HG03196 (cell line): ENCODE measurements around the gene SELENOW.
"Not testable (repeated sequence)": the region's sequence is repeated elsewhere in the genome, so short reads cannot be mapped to it uniquely, and the experiment has no call there.

ENCODE experiments used
- ATAC-seq: cut with Tn5 transposase; IDR thresholded peaks from one replicate; pipeline ENCODE4 v1.9.1; 2021; ENCODE audit not compliant: unreplicated experiment

The SELENOW gene

DNA sequence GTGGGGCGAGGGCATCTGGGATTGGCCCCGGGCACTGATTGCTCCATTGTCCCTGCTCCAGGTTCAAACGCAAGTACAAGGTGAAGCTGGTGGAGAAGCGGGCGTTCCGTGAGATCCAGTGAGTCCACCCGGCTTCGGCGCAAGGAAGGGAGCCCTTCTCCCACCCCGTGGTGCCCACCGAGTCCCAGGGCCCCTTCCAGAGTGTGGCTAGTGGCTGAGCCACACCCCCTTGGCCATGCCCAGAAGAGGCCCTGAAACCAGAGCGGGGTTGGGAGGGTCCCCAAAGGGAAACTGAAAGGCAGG lies 21.9 kb upstream of the SELENOW start:
- no peak for ATAC-seq

DNA sequence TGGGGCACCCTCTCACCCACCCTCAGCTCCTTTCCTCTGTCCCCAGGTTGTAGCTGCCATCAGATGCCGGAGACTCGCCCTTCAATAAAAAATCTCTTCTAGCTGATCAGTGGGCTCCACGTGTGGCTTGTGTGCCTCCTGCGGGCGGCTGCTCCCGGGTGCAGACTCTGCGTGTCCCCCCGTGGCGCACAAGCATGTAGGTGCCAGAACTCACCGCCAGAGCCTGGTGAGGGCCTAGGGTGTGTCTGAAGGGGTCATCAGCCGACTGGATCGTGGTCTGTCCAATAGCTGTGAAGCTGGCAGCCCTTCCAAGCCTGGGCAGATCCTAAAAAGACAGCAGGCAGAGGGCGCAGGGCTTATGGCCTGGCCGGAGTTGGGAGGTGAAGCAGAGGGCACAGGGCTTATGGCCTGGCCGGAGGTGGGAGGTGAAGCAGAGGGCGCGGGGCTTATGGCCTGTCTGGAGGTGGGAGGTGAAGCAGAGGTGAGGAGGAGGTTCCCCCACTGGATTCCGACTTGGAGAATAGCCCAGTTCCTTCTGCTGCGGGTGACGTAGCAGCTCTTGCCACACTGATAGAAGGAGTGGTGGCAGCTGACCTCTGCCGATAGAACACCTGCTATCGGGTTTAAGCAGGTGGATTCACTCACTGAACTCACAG lies 21.4 kb upstream of the SELENOW start:
- no peak for ATAC-seq

DNA sequence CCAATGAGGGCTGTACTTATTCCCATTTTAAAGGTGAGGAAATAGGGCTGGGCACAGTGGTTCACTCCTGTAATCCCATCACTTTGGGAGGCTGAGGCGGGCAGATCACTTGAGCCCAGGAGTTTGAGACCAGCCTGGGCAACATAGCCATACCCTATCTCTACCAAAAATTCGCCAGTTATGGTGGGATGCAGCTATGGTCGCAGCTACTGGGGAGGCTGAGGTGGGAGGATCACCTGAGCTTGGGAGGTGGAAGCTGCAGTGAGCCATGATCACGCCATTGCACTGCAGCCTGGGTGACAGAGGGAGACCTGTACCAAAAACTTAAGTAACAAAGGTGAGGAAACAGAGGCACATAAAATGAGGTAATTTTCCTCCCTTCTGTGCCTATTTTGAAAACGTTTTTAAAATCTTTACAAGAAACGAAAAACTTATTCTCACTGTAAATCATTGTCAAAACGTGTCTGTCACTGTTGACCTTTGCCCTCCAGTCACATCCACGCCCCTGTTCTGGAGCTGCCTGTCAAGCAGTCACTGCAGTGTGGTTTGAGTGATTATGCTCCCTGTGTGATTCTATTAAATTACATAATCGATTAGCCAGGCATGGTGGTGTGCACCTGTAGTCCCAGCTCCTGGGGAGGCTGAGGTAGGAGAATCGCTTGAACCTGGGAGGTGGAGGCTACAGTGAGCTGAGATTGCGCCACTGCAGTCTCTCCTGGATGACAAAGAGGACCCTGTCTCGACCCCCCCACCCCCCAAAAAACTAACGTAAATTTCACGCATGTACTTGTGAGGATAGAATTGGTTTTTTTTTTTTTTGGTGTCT lies 20.7 kb upstream of the SELENOW start:
- ATAC-seq: no peak

DNA sequence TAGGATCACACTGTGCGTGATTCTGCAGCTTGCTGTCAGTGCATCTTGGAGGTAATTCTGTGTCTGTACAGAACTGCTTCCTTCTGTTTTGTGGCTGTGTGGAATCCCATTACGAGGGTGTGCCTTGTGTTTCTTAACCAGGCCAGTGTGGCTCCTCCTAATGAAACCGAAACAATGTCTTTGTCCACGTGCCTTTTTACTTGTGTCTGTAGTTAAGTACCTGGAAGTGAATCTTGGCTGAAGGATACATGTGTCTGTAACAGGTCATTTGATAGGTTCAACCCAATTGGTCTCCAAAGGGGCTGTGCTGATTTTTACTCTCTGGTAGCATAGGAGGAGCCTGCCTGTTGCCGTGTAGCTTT lies 20.1 kb upstream of the SELENOW start:
- no peak for ATAC-seq

DNA sequence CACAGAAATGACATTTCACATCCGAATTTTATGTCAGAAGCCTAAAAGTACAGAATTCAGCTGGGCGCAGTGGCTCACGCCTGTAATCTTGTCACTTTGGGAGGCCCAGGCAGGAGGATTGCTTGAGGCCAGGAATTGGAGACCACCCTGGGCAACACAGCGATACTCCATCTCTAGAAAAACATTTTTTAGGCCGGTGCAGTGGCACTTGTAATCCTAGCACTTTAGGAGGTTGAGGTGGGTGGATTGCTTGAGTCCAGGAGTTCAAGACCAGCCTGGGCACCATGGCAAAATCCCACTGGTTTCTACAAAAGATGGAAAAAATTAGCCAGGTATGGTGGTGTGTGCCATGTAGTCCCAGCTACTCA lies 17.9 kb upstream of the SELENOW start:
- ATAC-seq: no peak

DNA sequence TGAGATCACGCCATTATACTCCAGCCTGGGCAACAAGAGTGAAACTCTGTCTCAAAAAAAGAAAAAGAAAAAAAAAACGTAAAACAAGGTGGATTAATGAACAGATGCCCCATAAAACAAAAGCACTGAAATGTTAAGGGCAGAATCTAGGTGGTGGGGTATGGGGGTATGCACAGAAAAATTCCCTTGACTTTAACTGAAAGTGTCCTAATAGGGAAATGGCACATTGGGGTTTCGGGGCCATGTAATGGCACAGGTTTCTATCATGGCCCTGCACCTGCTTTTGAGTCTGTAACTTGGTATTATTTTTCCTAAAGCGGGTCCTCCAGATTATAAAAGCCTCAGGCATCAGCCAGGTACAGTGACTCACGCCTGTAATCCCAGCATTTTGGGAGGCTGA lies 16.9 kb upstream of the SELENOW start:
- no peak for ATAC-seq

DNA sequence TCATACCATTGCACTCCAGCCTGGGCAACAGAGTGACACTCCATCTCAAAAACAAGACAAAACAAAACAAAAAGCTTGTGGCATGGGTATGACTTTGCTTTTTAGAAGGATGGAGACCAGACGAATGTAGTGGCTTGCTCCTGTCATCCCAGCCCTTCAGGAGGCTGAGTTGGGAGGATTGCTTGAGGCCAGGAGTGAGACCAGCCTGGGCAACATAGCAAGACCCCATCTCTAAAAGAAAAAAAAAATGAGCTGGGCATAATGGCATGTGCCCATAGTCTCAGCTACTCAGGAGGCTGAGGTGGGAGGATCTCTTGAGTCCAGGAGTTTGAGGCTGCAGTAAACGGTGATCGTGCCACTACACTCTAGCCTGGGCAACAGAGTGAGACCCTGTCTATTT lies 16.4 kb upstream of the SELENOW start:
- ATAC-seq: no peak

DNA sequence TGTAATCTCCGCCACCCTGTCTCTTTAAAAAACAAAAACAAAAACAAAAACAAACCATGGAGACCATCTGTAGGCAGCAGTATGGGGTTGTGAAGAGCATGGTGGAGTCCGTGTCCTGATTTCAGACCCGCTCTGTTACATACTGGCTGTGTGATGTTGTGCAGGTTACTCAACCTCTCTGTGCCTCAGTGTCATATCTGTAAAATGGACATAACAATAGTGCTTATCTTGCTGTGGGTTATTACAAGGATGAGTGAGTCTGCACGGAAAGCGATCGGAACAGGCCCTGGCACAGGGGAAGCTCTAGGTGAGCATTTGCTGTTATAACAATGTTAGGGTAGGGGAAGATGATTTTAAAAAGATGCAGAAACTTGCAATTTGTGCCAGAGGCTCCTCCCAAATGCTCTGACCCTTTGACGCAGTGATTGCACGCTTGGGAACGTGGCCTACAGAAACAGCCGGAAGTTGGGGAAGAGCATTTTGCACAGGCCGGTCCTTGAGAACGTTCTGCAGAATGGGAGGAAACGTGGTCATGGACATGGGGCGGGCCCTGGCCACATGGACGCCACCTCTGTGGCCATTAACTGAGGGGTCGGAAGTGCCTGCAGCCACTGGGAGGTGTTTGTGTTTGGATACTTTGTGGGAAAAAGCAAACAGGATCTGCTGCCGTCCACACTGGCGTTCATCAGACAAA lies 15.7 kb upstream of the SELENOW start:
- ATAC-seq: no peak

DNA sequence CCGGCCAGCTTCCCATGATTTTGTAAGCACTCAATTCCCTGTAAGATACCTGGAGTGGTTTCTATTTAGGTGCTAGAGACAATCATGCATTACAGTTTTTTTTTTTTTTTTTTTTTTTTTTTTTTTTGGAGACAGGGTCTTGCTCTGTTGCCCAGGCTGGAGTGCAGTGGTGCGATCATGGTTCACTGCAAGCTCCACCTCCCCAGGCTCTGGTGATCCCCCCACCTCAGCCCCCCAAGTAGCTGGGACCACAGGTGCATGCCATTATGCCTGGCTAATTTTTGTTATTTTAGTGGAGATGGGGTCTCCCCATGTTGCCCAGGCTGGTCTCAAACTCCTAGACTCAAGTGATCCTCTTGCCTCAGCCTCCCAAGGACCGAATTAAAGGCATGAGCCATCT lies 13.8 kb upstream of the SELENOW start:
- not testable (repeated sequence) for ATAC-seq

DNA sequence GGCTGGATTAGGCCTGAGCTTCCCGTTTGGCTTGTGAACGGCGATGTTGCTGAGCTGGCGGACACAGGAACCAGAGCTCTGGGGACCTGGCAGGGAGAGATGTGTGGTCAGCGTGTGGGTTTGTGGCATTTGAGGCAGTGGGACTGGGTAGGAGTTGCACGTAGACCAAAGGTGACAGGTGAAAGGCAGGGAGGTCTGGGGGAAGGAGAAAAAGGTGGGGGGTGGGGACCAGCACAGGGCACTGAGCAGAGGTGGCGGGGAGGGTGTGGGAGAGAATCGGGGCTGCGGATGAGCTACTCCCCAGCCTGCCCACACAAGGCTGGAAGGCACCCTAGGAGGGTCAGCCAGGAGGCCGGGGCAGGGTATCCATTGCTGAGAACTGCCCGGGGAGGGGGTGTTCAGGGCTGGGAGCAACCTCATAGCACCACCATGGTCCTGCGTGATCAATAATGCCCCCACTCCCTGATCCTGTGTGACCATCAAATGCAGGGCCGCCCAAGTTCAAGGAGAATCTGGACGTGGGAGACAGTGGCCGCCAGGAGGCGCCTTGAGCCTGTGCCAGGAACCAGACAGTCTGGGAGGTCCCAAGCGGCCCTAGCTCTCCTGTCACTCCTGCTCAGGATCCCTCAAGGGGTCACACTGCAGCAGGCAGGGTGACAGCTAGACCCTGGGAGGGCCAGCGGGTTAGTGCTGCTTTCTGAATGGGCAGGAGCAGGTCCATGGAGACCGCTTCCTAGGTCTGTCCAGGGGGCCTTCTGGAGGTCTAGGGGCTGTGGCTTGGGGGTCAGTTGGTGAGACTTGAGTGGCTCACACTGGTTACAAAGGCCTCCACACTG lies 12.8 kb upstream of the SELENOW start:
- ATAC-seq: no peak

DNA sequence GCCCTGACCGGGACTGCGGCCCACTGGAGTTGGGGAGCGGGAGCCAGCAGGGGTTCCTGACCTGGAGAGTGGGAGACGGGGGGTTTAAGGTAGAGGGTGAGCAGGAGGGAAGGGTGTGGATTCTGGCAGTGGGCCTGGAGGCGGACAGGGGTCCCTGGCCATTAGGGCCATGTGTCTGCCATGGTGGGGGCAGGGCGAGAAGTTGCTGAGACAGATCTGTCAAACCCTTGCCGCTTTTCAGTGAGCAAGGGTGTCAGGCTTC lies 12.2 kb upstream of the SELENOW start:
- no peak for ATAC-seq

DNA sequence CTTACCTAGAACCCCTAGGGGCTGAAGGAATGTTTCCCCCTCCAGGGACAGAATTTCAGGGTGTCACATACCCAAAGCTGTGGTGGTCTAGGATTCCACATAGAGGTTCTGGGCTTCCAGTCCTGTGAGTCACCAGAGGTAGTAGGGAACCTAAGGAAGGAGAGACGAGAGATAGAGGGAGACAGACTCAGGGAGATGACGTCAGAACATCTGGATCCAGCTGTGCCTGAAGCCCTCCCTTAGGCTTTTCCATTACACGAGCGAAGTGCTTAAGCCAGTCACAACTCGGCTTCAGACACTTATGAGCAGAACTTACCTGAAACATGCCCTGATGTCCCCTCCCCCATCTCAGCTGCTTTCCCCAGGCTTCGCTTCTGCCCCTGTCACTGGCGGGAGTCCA lies 11.8 kb upstream of the SELENOW start:
- ATAC-seq: no peak

DNA sequence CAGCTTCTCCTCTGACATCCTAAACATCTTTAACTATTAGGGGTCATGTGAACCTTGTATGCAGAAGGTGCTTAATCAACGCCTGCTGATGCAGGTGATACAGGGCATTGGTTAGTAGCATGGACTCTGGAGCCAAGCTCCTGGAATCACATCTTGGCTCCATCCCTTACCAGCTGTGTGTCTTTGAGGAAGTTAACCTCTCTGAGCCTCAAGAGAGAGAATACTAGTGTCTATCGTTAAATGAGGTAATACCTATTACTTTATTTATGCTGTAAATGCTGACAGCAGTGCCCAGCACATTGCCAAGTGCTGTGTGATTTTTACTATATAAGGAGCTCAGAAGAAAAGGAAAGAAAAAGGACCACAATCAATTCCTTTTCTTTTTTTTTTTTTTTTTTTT lies 11.2 kb upstream of the SELENOW start:
- no peak for ATAC-seq

DNA sequence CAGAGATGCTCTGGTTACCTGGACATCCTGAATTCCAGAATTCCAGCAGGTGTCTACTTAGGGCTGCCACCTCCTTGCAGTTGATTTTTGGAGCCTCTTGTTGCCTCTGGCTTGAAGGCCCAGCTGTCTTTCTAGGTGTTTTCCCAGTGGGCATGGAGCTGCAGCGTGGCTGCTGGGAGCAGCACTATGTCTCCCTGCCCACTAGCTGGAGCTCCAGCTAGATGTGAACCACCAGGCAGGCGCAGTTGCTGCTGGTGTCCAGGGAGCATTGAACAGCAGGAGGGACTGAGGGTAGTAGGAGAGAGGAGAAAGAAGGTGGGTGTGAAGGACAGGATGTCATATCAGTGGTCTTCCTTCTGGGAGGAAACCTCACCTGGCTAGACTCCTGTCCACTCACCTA lies 9.9 kb upstream of the SELENOW start:
- no peak for ATAC-seq

DNA sequence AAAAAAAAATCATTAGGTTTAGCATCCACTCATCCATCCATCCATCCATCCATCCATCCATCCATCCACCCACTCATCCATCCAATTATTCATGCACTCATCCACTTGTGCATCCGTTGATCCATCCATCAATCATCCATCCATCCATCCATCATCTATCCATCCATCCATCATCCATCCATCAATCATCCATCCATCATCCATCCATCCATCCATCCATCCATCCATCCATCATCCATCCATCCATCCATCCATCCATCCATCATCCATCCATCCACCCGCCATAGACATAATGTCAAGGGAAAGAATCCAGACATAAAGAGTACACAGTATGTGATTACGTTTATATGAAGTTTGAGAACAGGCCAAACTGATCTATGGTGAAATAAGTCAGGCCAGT lies 9.0 kb upstream of the SELENOW start:
- ATAC-seq: no peak

DNA sequence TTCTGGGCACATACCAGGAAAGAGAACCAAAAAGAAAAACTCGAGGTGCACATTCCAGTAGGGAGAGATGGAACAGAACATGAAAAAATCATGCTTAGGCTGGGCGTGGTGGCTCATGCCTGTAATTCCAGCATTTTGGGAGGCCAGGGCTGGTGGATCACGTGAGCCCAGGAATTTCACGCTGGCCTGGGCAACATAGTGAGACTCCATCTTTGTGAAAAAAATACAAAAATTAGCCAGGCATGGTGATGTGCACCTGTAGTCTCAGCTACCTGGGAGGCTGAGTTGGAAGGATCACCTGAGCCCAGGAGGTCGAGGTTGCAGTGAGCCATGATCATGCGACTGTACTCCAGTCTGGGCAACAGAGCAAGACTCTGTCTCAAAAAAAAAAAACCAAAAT lies 7.2 kb upstream of the SELENOW start:
- not testable (repeated sequence) for ATAC-seq

DNA sequence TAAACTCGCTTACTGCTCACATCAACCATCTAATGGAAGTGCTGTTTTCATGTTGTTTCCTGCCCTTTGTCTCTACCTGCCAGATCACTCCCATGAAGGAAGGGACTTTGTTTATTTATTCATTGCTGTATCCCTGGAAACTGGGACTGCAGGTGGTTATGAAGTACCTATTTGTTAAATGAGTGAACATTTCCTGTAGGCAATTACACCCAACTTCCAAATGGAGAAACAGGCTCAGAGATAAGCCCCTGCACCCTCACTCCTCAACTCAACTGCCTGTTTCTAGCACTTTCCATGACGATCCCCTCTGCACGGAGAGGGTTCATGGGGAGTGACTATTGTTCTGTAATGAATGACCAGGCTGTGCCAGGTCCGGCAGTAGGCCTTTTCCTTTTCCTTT lies 1.9 kb upstream of the SELENOW start:
- no peak for ATAC-seq

DNA sequence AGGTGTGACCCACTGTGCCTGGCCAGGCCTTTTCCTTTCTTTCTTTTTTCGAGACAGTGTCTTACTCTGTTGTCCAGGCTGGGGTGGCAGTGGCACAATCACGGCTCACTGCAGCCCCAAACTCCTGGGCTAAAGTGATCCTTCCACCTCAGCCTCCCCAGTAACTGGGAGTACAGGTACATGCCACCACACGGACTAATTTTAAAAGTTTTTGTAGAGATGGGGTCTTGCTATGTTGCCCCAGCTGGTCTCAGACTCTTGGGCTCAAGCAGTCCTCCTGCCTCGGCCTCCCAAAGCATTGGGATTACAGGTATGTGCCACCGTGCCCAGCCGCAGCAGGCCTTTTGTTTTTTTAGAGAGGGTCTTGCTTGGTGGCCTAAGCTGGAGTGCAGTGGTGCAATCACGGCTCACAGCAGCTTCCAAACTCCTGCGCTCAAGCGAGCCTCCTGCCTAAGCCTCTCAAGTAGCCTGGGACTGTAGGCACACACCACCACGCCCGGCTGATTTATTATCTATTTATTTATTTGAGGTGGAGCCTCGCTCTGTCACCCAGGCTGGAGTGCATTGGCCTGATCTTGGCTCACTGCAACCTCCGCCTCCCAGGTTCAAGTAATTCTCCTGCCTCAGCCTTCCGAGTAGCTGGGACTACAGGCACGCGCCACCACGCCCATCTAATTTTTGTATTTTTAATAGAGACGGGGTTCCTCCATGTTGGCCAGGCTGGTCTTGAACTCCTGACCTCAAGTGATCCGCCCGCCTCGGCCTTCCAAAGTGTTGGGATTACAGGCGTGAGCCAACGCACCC lies 1.1 kb upstream of the SELENOW start:
- not testable (repeated sequence) for ATAC-seq

DNA sequence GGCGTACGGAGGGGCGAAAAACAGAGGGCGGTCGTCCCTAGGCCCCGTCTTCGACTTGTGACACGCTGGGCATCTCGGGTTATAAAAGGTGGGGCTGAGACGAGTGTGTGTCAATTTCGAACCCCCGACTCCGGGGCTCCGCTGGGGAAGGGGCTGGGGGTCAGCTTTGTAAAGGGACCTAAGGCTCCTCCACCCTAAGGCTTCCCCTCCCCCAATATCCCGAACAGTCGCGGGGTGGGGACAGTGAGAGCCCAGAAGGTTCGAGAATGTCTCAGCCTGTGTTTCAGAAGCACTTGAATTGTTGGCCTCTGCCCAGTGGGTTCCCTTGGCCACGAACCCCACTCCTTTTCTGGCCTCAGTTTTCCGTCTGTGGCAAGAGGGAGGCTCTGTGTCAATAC lies 450 bp downstream of the SELENOW start:
- no peak for ATAC-seq

DNA sequence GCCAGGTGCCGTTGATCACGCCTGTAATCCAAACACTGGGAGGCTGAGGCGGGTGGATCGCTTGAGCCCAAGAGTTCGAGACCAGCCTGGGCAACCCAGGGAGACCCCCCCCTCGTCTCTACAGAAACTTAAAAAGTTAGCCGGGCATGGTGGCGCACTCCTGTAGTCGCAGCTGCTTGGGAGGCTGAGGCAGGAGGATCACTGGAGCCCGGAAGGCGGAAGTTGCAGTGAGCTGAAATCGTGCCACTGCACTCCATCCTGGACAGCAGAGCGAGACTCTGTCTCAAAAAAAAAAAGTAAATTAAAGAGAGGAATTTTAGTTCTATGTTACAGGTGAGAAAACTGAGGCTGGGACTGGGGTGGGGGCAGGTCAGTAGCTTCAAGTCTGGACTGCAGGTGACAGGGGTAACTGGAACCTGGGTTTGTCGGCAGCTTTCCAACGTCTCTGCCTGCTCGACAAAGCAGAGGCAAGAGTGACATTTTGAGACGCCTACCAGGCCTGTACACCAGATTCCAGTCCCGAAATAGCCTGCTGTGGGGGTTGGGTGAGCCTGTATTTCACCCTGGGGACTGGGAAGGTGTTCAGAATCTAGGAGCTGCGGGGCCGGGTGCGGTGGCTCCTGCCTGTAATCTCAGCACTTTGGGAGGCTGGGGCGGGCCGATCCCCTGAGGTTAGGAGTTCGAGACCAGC lies 1.2 kb downstream of the SELENOW start:
- no peak for ATAC-seq

DNA sequence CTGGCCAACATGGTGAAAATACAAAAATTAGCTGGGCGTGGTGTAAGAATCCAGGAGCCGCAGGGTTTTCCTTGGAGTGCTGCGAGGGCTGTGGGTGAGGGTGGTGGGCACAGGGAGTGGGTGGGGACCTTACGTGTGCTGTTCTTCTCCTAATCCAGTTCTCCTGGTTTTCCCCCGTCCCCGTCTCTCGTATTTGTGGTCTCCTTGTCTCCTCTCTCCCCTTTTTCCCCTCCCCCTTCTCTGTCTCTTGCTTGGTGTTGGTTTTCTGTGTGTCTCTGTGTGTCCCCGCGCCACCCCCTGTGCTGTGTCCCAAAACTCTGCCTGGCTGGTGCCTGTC lies 1.7 kb downstream of the SELENOW start:
- no peak for ATAC-seq
